HEK293T (cell line): Measurements from ENCODE around the gene GADD45B.

Experiments
- CTCF ChIA-PET: fragments of 350-600 bp; formaldehyde crosslinking; extraction: SDS; loops from one replicate; lab custom pipeline; 2021; ENCODE audit warnings: antibody characterized with exemption, inconsistent platforms; lab: Yijun Ruan, JAX
- POLR2A ChIA-PET: fragments of 350-600 bp; formaldehyde crosslinking; extraction: SDS; loops from one replicate; lab custom pipeline; 2020; ENCODE audit warnings: antibody characterized with exemption, inconsistent platforms; lab: Yijun Ruan, JAX
- DNase-seq: peaks from one replicate; pipeline ENCODE4 v3.0.0; 2012; ENCODE audit warnings: mixed read lengths; ENCODE audit errors: extremely low spot score
- ARNT ChIP-seq: fragments of 450-650 bp; IDR thresholded peaks from 2 replicates; pipeline ENCODE4 v1.6.1; 2017; ENCODE audit warnings: mild to moderate bottlenecking
- BHLHE40 ChIP-seq: fragments of 450-650 bp; IDR thresholded peaks from 2 replicates; pipeline ENCODE4 v1.6.1; 2016; ENCODE audit warnings: mild to moderate bottlenecking, moderate library complexity, borderline replicate concordance
- CTBP1 ChIP-seq: fragments of 450-650 bp; IDR thresholded peaks from 2 replicates; pipeline ENCODE4 v1.6.1; 2016; ENCODE audit warnings: borderline replicate concordance
- ELF4 ChIP-seq: fragments of 450-650 bp; IDR thresholded peaks from 2 replicates; pipeline ENCODE4 v1.6.1; 2017; ENCODE audit warnings: antibody characterized with exemption
- FOXA1 ChIP-seq: fragments of 450-650 bp; IDR thresholded peaks from 2 replicates; pipeline ENCODE4 v1.6.1; 2016; ENCODE audit warnings: mild to moderate bottlenecking
- FOXK2 ChIP-seq: fragments of 450-650 bp; IDR thresholded peaks from 2 replicates; pipeline ENCODE4 v1.6.1; 2016; ENCODE audit warnings: mild to moderate bottlenecking
- FOXM1 ChIP-seq: fragments of 450-650 bp; IDR thresholded peaks from 2 replicates; pipeline ENCODE4 v1.6.1; 2017; ENCODE audit warnings: mild to moderate bottlenecking, borderline replicate concordance
- HDGF ChIP-seq: fragments of 450-650 bp; IDR thresholded peaks from 2 replicates; pipeline ENCODE4 v1.6.1; 2017; ENCODE audit warnings: antibody characterized with exemption, borderline replicate concordance
- L3MBTL2 ChIP-seq: fragments of 450-650 bp; conservative IDR thresholded peaks from 2 replicates; pipeline ENCODE4 v1.6.1; 2016; ENCODE audit warnings: mild to moderate bottlenecking
- LEF1 ChIP-seq: fragments of 450-650 bp; IDR thresholded peaks from 2 replicates; pipeline ENCODE4 v1.6.1; 2017; ENCODE audit warnings: mild to moderate bottlenecking, borderline replicate concordance
- NFRKB ChIP-seq: fragments of 450-650 bp; IDR thresholded peaks from 2 replicates; pipeline ENCODE4 v1.6.1; 2016; ENCODE audit warnings: mild to moderate bottlenecking, moderate library complexity
- PKNOX1 ChIP-seq: fragments of 450-650 bp; IDR thresholded peaks from 2 replicates; pipeline ENCODE4 v1.6.1; 2016
- SP1 ChIP-seq: fragments of 450-650 bp; IDR thresholded peaks from 2 replicates; pipeline ENCODE4 v1.6.1; 2017
- SUZ12 ChIP-seq: fragments of 450-650 bp; IDR thresholded peaks from 2 replicates; pipeline ENCODE4 v1.6.1; 2016; ENCODE audit warnings: mild to moderate bottlenecking
- TARDBP ChIP-seq: fragments of 450-650 bp; IDR thresholded peaks from 2 replicates; pipeline ENCODE4 v1.6.1; 2016
- ZNF384 ChIP-seq: fragments of 450-650 bp; IDR thresholded peaks from 2 replicates; pipeline ENCODE4 v1.6.1; 2016

GADD45B gene

GRCh38 chr19:2511570-2511969 lies 35.6 kb downstream of the GADD45B start:
- POLR2A ChIA-PET, result interaction anchor here (2.0 kb wide), 1 partner anchor 35 kb away, joined by 15 read pairs; the partner anchor contains the start of gene GADD45B
- TF ChIP-seq PKNOX1 (no peak), FOXM1 (no peak), HDGF (no peak), BHLHE40 (no peak), ZNF384 (no peak), LEF1 (no peak), ARNT (no peak), NFRKB (no peak), SP1 (no peak), CTBP1 (no peak), L3MBTL2 (no peak), FOXK2 (no peak), FOXA1 (no peak), SUZ12 (no peak), ELF4 (no peak), TARDBP (no peak)
- DNase-seq, result no peak
- CTCF ChIA-PET, result no interaction called here

GRCh38 chr19:2511991-2512390 lies 36.1 kb downstream of the GADD45B start:
- TF ChIP-seq PKNOX1 (no peak), ARNT (no peak), ELF4 (no peak), SP1 (no peak), HDGF (no peak), NFRKB (no peak), SUZ12 (no peak), FOXA1 (no peak), CTBP1 (no peak), TARDBP (no peak), LEF1 (no peak), BHLHE40 (no peak), L3MBTL2 (no peak), ZNF384 (no peak)
- DNase-seq, result no peak
- CTCF ChIA-PET, result no interaction called here
- POLR2A ChIA-PET, result interaction anchor here (2.0 kb wide), 1 partner anchor 36 kb away, joined by 15 read pairs; the partner anchor contains the start of gene GADD45B

GRCh38 chr19:2512523-2513431 lies 36.9 kb downstream of the GADD45B start:
- TF ChIP-seq LEF1 (no peak), CTBP1 (no peak), ZNF384 (no peak), NFRKB (no peak), FOXK2 (no peak), TARDBP (no peak), ELF4 (no peak), BHLHE40 (no peak), SP1 (no peak), PKNOX1 (no peak), FOXM1 (no peak), FOXA1 (no peak), ARNT (no peak), L3MBTL2 (no peak)
- DNase-seq, result no peak
- ChIA-PET CTCF (no interaction called here), POLR2A (interaction anchor here (2.0 kb wide), 1 partner anchor 37 kb away, joined by 15 read pairs; the partner anchor contains the start of gene GADD45B)

GRCh38 chr19:2514981-2515518 lies 39.1 kb downstream of the GADD45B start:
- no peak for DNase-seq
- TF ChIP-seq SUZ12 (no peak), FOXA1 (no peak), FOXK2 (no peak), ZNF384 (no peak), FOXM1 (no peak), NFRKB (no peak), CTBP1 (no peak), LEF1 (no peak), L3MBTL2 (no peak), TARDBP (no peak), ELF4 (no peak), PKNOX1 (no peak)
- CTCF ChIA-PET, result no interaction called here
- POLR2A ChIA-PET, result interaction anchor here (1.6 kb wide), 1 partner anchor 39 kb away, joined by 10 read pairs; the partner anchor contains the start of gene GADD45B

- ChIA-PET POLR2A (interaction anchor here (0.8 to 1.6 kb wide), 2 partner anchors 13 to 41 kb away, joined by 5 to 10 read pairs; partner anchors contain the start of gene GADD45B), CTCF (no interaction called here)
- TF ChIP-seq SUZ12, result no peak
- no peak for TF ChIP-seq HDGF
- TF ChIP-seq ZNF384, result no peak
- no peak for TF ChIP-seq SP1
- TF ChIP-seq FOXM1, result no peak
- TF ChIP-seq FOXA1, result no peak
- TF ChIP-seq FOXK2, result no peak
- no peak for TF ChIP-seq LEF1
- TF ChIP-seq PKNOX1, result no peak
- no peak for TF ChIP-seq TARDBP
- no peak for TF ChIP-seq CTBP1
- no peak for TF ChIP-seq ELF4
- no peak for TF ChIP-seq ARNT
- TF ChIP-seq BHLHE40, result no peak
- TF ChIP-seq NFRKB, result no peak
- no peak for TF ChIP-seq L3MBTL2
- no peak for DNase-seq
Observed at GRCh38 chr19:2516727-2517126, 40.8 kb downstream of the GADD45B start.
